ENCODE measurements around the gene SLC7A10.
"Not testable (repeated sequence)": the region's sequence is repeated elsewhere in the genome, so short reads cannot be mapped to it uniquely, and the experiment has no call there.

The SLC7A10 gene

DNA sequence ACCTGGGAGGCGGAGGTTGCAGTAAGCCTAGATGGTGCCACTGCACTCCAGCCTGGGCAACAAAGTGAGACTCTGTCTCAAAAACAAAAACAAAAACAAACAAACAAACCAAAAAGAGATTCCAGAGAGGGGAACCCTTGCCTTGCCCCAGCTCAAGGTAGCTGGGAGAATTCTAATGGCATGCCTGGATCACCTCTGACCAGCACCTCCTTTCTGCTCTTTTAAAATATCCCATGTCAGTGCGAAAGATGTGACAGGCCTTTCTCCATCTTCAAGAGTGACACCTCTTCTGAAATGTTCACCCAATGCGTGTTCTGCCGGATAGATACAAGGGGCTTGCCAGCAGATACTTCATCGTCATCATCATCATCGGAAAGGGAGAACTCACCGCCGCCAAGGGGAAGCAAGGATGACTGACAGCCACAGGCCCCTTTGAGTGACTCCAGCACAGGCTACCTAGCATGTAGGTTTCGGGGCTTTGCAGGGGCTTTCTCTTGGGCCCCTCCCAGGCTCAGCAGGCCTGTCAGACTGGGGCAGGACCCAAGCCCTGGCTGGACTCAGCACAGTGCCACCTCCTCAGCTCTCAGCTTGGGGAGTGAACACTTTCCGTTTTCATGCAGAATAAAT lies 50.4 kb downstream of the SLC7A10 start:
- no peak for DNase-seq (ENCODE audit: low spot score)

DNA sequence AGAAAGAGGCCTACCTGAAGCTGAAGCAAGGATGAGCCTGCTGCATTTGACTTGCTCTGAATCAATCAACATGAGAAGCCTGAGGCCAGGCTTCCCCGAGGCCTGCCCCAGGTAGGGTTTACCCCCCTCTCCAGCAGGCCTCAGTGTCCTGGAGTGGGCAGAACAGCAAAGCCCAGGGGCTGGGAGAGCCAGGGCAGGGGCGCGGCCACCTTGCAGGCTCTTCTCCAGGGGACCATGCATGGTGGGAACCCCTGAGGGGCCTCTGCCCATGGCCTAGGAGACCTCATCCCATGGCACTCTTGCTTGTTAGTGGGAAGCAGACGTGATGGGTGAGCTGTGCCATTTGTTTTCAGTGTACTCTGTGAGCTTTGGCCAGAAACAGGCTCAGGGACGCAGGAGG lies 51.5 kb downstream of the SLC7A10 start:
- no peak for DNase-seq (ENCODE audit: low spot score)

DNA sequence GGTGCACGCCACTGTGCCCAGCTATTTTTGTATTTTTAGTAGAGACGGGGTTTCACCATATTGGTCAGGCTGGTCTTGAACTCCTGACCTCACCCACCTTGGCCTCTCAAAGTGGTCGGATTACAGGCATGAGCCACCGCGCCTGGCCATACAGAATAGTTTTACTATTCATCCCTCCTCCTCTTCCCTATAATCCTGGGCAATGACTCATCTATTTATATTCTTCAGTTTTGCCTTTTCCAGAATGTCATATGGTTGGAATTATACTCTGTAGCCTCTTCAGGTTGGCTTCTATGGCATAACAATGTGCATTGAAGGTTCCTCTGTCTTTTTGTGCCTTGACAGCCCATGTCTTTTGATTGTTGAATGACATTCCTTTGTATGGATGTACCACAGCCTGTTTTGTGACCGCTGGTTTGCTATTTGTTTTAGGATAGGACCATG lies 53.7 kb downstream of the SLC7A10 start:
- no peak for DNase-seq (ENCODE audit: low spot score)

DNA sequence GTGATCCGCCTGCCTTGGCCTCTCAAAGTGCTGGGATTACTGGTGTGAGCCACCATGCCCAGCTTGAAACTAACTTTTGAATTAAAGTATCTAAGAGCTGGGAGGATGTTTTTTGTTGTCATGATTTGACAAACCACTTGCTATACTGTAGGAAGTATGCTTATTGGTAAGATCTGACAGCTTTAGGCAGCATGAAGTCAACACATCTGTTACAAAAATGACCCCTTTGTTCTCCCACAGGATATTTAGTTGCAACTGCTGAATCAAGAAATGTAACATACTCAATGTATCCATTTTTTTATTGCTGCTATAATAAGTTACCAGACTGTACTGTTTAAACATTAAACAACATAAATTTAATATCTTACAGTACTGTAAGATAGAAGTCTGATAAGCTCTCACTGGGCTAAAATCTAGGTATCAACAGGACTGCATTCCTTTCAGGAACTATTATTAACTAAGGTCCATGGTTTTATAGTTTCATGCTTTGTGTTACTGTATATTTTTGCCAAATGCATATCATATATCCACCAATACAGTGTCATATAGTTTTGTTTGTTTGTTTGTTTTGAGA lies 54.3 kb downstream of the SLC7A10 start:
- DNase-seq (ENCODE audit: low spot score): no peak

DNA sequence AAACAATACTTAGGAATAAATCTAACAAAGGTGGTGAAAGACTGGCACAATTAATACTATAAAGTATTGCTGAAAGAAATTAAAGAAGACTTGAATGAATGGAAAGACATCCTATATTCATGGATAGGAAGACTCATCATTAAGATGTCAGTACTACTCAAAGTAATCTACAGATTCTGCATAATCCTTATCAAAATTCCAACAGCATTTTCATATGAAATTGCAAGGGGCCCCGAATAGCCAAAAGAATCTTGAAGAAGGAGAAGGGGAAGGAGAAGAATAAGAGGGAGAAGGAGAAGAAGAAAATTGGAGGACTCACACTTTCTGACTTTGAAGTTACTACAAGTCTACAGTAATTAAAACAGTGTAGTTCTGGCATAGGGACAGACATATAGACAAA lies 57.1 kb downstream of the SLC7A10 start:
- DNase-seq (ENCODE audit: low spot score): no peak

DNA sequence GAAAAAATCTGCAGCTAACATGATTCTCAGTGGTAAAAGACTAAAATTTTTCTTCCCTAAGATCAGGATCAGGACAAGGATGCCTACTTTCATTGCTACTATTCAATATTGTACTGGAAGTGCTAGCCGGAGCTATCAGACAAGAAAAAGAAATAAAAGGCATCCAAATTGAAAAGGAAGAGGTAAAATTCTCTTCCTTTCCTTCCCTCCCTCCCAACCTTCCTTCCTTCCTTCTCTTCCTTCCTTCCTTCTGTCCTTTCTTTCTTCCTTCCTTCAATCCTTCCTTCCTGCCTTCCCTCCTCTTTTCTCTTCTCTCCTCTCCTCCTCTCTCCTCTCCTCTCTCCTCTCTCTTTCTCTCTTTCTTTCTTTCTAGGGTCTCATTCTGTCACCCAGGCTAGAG lies 58.2 kb downstream of the SLC7A10 start:
- DNase-seq (ENCODE audit: low spot score): no peak

DNA sequence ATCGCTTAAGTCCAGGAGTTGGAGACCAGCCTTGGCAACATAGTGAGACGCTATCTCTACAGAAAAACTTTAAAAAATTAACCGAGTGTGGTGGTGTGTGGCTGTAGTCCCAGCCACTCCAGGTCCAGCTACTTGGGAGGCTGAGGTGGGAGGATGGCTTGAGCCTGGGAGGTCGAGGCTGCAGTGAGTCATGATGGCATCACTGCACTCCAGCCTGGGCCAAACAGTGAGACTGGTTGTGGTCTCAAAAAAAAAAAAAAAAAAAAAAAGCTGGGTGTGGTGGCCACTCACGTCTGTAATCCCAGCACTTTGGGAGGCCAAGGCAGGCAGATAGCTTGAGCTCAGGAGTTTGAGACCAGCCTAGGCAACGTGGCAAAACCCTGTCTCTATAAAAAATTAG lies 59.6 kb downstream of the SLC7A10 start:
- not testable (repeated sequence) for DNase-seq (ENCODE audit: low spot score)

DNA sequence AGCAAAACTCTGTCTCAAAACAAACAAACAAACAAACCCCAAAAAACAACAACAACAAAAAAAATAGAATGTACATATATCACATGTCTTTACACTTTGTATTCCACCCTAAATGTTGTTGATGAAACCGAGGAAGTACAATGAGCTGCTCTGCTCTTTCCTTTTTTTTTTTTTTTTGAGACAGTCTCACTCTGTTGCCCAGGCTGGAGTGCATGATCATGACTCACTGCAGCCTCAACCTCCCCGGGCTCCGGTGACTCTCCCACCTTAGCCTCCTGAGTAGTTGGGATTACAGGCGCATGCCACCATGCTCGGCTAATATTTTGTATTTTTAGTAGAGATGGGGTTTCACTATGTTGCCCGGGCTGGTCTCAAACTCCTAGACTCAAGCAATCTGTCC lies 62.2 kb downstream of the SLC7A10 start:
- no peak for DNase-seq (ENCODE audit: low spot score)

DNA sequence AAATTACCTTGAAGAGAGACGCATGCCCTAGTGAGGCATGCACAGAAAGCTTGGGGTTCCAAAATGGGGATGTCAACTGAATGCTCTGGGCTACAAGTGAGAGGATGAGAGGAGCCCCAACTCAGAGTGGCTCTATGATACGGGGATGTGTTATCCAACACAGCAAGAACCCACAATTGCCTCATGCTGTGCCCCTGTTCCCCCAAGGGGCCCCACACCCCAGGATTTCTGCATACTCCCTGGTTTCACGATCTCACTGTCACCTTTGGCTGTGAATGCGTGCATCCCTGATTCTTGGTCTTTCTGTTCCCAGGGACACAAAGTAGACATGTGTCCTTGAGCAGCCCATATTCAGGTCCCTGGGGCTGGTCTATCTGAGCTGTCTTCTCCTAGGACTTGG lies 64.4 kb downstream of the SLC7A10 start:
- no peak for DNase-seq (ENCODE audit: low spot score)

DNA sequence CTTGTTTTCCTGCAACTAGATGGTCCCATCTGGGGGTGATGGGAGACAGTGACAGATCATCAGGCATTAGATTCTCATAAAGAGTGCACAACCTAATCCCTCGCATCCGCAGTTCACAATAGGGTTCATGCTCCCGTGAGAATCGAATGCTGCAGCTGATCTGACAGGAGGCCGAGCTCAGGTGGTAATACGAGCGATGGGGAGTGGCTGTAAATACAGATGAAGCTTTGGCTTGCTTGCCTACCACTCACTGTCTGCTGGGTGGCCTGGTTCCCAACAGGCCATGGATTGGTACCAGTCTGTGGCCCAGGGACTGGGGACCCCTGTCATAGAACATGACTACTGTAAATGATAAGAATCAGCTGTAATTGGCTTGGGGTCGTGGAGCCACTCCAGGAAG lies 65.8 kb downstream of the SLC7A10 start:
- no peak for DNase-seq (ENCODE audit: low spot score)

DNA sequence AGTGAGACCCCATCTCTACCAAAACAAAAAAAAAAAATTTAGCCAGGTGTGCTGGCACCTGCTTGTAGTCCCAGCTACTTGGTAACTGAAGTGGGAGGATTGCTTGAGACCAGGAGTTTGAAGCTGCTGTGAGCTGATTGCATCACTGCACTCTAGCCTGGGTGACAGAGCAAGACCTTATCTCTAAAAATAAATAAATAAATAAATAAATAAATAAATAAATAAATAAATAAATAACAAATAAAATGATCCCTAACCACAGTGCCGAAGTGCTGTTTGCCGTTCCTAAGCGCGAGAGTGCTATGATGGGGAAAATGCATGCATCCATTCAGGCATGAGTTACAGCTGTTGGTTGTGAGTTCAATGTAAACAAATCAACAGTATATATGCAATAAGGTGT lies 66.5 kb downstream of the SLC7A10 start:
- no peak for DNase-seq (ENCODE audit: low spot score)

Measured in AG20443 (cell line).